AG04450 (cell line): Measurements from ENCODE around the gene FEV. TPM values are rescaled to one million over a fixed set of nuclear protein-coding genes. Genes with fewer than 3 reads are reported as not detected.
"Not testable (repeated sequence)": the region's sequence is repeated elsewhere in the genome, so short reads cannot be mapped to it uniquely, and the experiment has no call there.

Experiments used
- CTCF ChIA-PET: fragments of 300-600, 350-600 bp; formaldehyde crosslinking; extraction: SDS; loops from one replicate; lab custom pipeline; 2022; ENCODE audit warnings: antibody characterized with exemption, inconsistent platforms; lab: Charles Lee
- POLR2A ChIA-PET: fragments of 350-600 bp; formaldehyde crosslinking; extraction: SDS; loops from one replicate; lab custom pipeline; 2021; ENCODE audit warnings: antibody characterized with exemption, inconsistent platforms; lab: Yijun Ruan, JAX
- DNase-seq: peaks from one replicate; pipeline ENCODE4 v3.0.0-alpha.2; 2011; ENCODE audit warnings: low read depth, low spot score
- H3K27ac ChIP-seq: one replicate; pipeline ENCODE4 v1.5.1; 2012; ENCODE audit warnings: low read depth, low read length, control low read depth
- H3K27me3 ChIP-seq: one replicate; pipeline ENCODE4 v1.6.0; 2012; ENCODE audit warnings: low read length; ENCODE audit not compliant: control insufficient read depth, insufficient read depth
- H3K4me3 ChIP-seq: 2 replicates; pipeline ENCODE4 v1.5.1; 2011; ENCODE audit warnings: mild to moderate bottlenecking, low read depth, low read length, control low read depth
- H3K9me3 ChIP-seq: 2 replicates; pipeline ENCODE4 v1.5.1; 2012; ENCODE audit warnings: low read length; ENCODE audit not compliant: control insufficient read depth, insufficient read depth
- CTCF ChIP-seq: IDR thresholded peaks from 2 replicates; pipeline ENCODE4 v1.5.1; 2011; ENCODE audit warnings: low read depth, low read length, control low read depth, inconsistent platforms
- polyA plus RNA-seq: library from polyadenylated mRNA; depleted of rRNA; stranded (reverse); fragments of >200 nt; gene quantifications from 2 replicates; pipeline ENCODE4 v1.2.3, GENCODE V29; 2011; rRNA removed
- small RNA-seq: library from RNA; depleted of rRNA; stranded (forward); fragments of <200 nt; gene quantifications from one replicate; pipeline ENCODE3, GENCODE V24; 2012; ENCODE audit warnings: low read depth; ENCODE audit not compliant: insufficient read length

Gene FEV
- polyA plus RNA-seq, 1 experiment: not detected

GRCh38 chr2:218944759-218945404 lies 40.1 kb downstream of the FEV start:
- POLR2A ChIA-PET: no interaction called here
- no peak for DNase-seq
- Histone ChIP-seq H3K4me3 (no peak overlapping the region), H3K9me3 (no peaks in the 10 kb centered on the region), H3K27ac (no peak overlapping the region), H3K27me3 (peaks cover 23% of the 10 kb centered on the region)
- CTCF ChIA-PET: no interaction called here
- no peak for TF ChIP-seq CTCF

GRCh38 chr2:218931751-218932150 lies 53.2 kb downstream of the FEV start:
- DNase-seq, H3K9me3 ChIP-seq, POLR2A ChIA-PET, H3K27ac ChIP-seq, H3K4me3 ChIP-seq, CTCF ChIA-PET: not testable (repeated sequence)
- H3K27me3 ChIP-seq: peaks cover 13% of the 10 kb centered on the region

Small RNA genes within 50 kb of the gene (small RNA-seq; reads per million reads assigned to genes)
- not detected for gene MIR375

Other genes with a start within 250 kb of the FEV start
- gene CYP27A1, start 203.0 kb downstream of the FEV start, polyA plus RNA-seq: 25.6 and 31.0 TPM in 2 replicates
- gene PRKAG3, start 153.4 kb downstream of the FEV start, polyA plus RNA-seq: not detected in 2 replicates
- not detected in 2 replicates for gene WNT6, start 125.4 kb downstream of the FEV start, polyA plus RNA-seq
- gene WNT10A, start 104.3 kb downstream of the FEV start, polyA plus RNA-seq: not detected in 2 replicates
- 0.04 and 0.05 TPM in 2 replicates for gene CDK5R2, start 25.5 kb downstream of the FEV start, polyA plus RNA-seq
- gene CRYBA2, start 8.2 kb upstream of the FEV start, polyA plus RNA-seq: 0.19 TPM in 1 of 2 replicates, not detected in the other
- not detected in 2 replicates for gene CFAP65, start 56.3 kb upstream of the FEV start, polyA plus RNA-seq
- 0.04 TPM in 1 of 2 replicates, not detected in the other for gene IHH, start 75.7 kb upstream of the FEV start, polyA plus RNA-seq
- gene NHEJ1, start 175.6 kb upstream of the FEV start, polyA plus RNA-seq: 21.9 and 22.9 TPM in 2 replicates
- 0.26 and 0.53 TPM in 2 replicates for gene SLC23A3, start 184.8 kb upstream of the FEV start, polyA plus RNA-seq
- 28.0 and 29.9 TPM in 2 replicates for gene CNPPD1, start 191.7 kb upstream of the FEV start, polyA plus RNA-seq
- gene RETREG2, start 193.1 kb upstream of the FEV start, polyA plus RNA-seq: 71.7 and 78.7 TPM in 2 replicates
- gene ZFAND2B, start 221.6 kb upstream of the FEV start, polyA plus RNA-seq: 24.5 and 29.6 TPM in 2 replicates
- 20.9 and 22.2 TPM in 2 replicates for gene ABCB6, start 233.8 kb upstream of the FEV start, polyA plus RNA-seq
- 81.0 and 84.3 TPM in 2 replicates for gene ATG9A, start 244.5 kb upstream of the FEV start, polyA plus RNA-seq
- 20.3 and 22.0 TPM in 2 replicates for gene ANKZF1, start 244.6 kb upstream of the FEV start, polyA plus RNA-seq